Measurements from ENCODE around the gene MIER2.
"Not testable (repeated sequence)": the region's sequence is repeated elsewhere in the genome, so short reads cannot be mapped to it uniquely, and the experiment has no call there.

MIER2 gene

DNA sequence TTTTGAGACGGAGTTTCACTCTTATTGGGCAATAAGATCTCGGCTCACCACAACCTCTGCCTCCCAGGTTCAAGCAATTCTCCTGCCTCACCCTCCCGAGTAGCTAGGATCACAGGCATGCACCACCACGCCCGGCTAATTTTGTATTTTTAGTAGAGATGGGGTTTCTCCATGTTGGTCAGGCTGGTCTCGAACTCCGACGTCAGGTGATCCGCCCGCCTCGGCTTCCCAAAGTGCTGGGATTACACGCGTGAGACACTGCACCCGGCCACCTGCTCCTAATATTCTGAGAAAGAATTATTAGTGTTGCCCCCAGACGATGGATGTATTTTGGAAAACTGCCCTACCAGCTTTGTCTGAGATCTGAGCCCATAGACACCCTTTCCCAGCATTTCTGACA is 10.9 kb upstream of the MIER2 start:
- DNase-seq, result not testable (repeated sequence)

DNA sequence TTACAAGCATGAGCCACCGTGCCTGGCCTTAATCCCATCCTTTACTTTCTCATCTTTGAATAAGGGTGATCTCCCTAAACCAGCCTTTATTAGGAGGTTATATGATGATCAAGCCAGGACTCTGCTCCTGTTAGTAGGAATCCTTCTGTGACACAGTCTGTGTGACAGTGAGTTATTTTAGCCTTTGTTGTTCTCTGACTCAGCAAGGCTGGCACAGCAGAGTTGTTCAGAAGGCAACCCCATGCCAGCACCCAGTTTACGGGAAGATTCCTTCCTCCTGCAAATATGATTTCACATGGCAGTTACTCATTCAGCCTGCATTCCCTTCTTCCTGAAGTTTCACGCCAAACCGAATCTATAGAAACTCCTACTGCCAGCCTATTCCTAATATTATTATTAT is 10.5 kb upstream of the MIER2 start:
- DNase-seq, result no peak

DNA sequence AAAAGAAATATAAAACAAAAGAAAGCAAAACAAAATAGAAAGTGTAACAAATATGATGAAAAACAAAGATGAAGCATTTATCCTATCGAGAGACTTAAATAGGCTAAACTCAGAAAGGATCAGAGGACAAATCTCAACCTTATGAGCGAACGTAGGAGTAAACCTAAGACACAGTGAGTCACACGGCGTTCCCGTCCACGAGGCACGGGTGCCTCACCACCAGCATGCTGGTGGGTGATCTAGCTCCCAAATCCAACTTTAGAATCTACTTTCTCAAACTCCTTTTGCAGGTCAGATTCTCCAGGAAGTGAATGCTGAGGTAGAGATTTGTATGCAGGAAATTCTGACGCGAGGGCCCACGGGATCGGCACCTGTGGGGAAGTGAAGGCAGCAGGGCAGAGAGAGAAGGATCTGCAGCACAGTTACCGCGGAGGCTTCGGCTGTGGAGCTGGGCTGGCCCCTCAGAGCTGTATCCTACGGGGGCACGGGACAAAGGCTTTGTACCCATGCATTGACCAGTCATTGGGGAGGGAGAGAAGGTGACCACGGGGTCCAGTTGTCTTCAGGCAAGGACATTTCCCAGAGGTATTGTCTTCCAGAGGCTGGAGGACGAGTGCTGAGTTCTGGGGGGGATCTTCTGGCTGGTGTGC is 7.5 kb upstream of the MIER2 start:
- DNase-seq, result no peak

DNA sequence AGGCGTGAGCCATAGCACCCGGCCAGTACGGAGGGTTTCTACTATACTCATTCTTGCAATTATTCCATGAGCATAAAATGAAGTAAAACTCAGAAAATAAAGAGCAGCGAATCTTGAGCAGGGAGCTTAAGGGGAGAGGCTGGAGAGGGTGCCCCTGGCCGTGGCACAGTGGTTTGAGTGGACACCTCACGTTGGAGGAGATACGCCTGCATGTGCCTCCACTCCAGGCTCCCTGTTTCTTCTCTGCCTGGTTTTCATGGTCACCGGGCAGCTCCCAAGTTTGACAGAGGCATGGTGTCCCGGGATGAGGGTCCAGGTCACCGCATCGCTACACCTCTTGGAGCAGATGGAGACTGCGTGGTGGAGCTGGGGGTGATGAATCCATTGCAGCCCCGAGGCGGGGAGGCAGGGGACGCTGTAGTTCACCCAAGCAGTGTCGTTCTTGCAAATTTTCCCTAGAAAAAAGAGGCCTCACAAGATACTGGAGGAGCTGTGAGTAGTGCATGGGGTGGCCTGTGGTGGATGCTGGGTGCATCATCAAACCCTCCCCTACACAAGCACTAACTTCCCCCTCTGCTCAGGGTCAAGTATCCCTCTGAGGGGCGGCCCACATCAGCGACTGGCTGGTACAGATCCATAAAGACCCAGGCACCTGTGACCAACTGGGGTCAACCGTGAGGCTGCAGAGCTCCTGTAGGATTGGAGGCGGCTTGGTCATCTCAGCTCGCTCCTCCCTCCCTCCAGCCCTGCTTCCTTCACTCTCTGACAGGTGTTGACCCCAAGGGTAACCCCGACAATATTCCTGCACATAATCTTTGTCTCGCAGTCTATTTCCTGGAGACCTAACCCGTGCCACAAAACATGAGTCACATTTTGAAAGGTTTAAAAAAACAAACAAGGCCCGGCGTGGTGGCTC is 3.6 kb upstream of the MIER2 start:
- DNase-seq, result no peak

DNA sequence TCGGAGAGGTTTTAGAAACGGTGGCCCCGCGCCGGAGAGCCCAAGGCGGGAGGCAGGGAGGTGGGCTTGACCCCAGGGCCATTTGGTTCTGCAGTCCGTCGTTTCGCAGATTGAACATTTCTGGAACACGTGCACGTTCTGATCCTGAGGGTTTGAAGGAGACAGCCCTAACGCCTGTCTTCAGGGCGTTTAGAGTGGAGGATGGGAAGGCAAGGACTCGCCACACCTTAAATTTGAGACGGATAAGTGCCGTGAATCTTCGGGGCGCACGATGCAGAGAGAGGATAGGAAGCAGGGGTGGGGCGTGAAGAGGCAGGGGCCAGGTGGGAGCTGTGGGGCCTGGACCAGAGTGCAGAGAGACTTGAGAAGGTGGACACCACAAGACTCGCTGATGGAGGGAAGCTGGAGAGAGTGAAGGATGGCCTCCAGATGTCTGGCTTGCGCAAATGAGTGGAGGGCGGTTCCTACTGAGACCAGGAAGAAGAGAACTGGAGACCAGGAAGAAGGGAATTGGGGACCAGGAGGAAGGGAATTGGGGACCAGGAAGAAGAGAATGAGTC is 804 bp upstream of the MIER2 start:
- no peak for DNase-seq

DNA sequence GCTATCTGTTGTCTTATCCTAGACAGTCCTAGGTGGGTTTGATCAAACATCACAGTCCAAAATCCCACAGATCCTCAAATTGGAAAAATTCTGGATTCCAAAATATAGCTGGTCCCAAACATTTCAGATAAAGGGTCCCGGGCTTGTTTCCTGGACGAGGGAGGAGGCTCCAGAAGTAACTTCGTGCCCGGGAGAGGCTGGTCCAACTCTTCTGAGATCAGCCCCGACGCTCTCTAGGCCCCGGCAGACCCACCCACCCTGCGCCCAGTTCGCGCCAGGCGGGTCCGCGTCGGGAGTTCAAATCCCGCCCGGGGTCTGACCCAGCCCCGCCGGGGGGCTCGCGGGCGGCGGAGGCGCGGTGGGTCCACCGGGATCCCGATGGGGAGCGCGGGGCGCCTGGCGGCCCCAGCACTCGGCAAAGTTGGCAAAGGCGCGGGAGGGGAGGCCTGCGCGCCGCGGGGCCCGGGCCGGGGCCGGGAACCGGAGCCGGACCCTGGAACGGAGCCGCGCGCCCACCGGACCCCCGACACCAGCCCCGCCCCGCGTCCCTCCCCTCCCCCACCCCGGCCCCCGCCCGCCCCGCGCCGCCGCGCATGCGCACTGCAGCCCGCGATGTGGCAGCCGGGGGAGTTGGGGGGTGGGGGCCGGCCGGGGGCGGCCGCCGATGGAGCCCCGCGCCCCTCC is 513 bp downstream of the MIER2 start:
- DNase-seq, result no peak

DNA sequence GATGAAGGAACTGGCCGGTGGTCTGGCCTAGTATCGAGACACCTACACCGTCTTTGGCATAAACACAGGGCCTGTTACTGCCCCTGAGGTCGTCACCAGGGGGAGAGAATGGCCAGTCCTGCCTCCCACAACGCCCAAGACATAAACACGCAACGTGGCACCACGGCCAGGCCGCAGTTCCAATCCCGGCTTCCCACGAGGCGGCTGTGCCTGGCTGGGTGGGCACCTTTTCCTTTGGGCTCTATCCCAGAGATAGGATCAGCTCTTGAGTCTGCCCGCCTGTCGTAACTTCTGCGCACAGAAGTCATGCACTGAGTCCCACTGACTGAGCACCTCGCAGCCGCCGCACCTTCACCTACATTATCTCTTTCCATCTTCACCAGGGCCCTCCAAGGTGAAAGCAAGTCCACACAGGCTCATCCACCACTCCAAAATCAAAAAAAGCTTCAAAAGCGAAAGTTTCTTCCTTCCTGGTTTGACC is 1.1 kb downstream of the MIER2 start:
- DNase-seq, result no peak

DNA sequence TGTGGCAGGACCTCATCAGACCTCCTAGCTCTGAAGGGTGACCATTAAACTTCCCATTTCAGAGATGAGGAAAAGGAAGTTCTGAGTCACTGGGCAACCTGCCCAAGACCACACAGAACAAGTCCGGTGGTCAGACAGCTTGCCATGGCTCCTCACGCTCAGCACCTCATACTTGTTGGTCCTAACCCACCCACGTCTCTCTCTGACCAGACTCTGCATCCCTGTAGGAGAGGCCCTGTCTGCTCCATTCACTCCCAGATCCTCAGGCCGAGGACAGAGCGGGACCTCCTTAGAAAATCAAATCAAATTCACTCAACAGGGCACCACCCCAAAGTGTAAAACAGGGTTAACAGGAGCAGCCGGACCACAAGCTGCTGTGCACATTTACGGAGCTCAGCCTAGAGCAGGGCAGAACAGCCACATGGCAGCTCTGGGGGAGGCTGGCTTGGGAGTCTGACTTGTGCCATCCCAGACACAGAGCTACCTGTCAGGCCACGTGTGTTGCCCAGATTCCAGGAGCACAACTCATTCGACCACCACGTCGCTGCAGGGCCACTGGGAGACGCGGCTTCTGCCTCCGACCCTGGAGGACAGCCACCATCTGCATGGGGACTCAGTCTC is 1.7 kb downstream of the MIER2 start:
- DNase-seq, result no peak

DNA sequence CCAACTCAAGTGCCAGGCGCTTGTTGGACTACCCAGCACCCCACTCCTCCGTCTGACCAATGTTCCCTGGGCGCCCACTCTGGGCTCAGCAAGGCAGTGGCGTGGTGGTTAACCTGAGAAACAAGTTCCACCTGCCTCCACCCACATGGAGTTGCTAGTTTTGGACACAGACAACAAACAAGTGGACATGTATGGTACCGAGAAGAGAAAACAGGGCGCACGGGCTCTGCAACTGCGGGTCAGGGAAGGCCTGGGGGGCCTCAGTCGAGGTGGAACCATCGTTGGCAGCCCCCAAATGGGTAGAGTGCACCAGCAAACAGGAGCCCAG is 2.5 kb downstream of the MIER2 start:
- no peak for DNase-seq

DNA sequence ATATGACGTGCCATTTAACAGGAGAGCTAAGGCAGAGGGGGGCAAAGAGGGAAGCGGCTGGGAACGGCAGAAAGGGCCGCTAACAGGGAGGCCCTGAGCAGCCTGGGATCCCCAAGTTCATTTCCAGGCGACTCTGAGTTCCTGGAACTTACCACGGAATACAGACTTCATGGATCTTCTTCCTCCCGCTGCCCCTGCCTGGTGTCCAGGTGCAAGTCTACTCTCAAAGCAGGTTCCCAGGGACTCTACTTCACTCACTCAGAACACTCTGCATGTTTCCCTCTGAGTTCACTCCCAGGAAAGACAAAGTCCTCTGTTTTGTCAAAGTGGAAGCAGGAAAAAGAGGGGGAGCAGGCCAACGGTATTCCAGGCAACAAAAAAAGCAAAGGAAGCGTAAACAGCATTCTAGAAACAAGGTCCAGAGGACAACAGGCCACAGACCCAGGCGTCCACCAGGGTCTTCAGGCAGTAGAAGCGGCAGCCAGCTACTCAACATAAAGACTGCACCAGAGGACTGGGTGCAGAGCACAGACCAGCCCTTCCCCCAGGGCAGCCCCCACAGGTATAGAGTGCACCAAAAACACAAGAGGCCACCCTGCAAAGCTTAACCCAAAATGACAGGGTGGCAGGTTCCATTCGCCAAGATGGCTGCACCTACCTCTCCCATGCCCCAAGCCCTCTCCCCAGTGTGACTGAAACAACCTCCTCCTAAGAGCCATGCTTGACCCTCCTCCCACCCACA is 3.0 kb downstream of the MIER2 start:
- DNase-seq, result no peak

DNA sequence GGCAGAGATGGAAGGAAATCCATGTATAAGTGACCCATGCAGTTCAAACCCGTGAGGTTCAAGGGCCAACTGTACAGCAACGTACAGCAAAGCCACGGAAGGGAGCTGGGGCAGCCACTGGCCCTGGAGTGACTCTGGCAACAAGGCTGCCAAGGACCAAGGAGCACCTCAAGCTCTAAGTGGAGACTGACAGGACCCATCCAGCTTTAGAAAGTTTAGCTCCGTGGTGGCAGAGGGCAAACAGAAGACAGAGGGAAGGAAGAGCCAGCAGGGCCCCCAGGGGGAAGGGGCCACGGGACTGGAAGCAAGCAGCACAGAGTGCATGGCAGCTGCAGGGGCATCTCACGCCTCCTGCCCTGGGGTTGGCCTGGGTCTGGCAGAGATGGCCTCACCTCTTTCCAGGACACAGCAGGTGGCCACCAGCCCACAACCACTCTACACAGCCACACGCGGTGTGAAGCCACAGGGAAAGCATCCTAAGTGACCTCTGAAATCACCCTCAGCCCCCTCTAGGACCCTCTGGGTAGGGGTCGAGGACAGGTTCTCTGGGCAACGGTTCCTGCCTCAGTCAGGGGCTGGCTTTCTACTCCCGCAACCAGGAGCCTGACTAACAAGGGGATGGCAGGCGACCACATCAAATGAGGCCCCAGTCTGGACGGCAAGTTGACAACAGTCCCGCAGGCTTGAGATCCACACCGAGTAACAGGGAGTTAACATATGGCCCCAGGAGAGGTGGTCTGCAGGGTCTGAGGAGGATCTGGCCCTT is 3.8 kb downstream of the MIER2 start:
- DNase-seq, result no peak

DNA sequence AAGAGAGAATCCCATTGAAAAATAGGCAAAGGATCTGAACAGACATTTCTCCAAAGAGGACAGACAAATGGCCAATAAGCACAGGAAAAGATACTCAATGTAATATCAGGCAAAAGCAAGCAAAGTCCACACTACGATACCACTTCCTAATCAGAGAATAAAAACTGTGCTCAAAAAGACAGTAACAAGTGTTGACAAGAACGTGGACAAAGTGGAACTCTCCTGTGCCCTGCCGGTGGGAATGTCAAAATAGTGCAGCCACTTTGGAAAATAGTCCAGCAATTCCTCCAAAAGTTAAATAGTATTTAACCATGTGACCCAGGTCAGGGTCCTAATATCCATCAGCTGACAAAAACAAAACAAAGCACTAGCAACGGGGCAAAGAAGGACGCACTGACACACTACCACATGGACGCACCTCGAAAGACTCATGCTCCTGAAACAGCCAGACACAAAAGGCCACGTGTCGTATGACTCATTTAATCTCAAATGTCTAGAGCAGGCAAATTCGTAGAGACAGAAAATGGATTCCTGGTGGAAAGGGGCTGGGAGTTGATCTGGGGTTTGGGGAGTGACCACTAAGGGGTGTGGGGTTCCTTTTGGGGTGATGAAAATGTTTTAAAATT is 5.2 kb downstream of the MIER2 start:
- DNase-seq, result no peak

DNA sequence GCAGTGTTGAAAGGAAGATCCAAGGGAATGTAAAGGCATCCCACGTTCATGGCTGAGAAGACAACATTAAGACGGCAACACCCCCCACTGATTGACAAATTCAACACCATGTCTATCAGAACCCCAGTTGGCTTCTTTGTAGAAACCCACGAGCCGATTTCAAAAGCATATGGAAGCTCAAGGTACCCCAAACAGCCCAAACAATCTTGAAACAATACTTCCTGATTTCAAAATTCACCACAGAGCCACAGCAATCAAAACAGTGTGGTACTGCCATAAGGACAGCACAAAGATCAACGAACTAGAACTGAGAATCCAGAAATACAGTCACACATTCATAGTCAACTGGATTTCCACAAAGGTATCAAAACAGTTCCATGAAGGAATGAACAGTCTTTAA is 6.2 kb downstream of the MIER2 start:
- no peak for DNase-seq

DNA sequence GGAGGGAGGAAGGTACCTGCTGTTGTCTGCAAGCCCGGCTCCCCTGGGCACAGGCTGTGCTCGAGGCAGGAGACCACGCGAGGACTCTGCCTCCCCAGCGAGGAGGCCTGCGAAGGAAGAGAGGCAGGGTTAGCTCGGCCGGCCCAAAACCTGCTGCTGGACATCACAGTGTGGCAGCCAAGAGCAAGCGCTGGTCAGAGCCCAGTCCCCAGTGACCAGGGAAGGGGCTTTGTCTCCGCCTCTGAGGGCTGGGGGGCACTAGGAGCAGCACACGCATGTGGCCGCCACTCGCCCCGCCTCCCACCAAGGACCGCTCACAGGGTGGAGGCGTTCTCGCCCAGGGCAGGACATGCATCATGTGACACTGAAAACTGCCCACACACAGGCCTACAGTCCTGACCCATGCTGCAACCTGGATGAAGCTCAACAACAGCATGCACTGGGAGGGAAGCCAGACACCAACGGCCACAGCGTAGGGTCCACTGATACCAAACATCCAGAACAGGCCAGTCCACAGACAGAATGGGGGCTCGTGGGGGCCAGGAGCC is 8.5 kb downstream of the MIER2 start:
- DNase-seq, result no peak

DNA sequence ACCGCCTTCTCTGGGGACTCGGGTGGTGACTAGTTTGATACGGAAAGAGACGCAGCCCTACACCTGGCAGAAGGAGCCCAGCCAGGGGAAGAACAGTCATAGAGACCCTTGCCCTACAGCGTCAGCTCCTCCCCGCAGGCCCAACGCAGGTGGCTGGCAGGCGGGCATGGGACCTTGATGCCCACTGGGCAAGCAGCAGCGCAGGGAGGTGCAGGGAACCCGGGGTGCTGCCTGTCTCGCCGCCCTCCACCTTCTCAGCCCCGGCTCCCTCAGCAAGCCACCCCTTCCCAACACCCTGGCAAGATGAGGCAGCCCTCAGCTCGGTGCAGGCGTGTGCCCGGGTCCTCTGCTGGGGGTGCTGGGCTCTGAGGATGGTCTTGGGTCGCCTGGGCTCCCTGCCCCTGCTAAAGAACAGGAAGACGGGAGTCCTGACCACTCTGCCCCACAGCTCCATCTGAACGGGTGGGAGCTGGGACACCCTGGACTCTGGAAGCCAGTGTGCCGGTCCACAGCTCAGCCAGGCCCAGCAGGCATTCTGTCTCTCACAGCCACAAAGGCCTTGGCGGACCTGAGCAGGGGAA is 9.0 kb downstream of the MIER2 start:
- no peak for DNase-seq

DNA sequence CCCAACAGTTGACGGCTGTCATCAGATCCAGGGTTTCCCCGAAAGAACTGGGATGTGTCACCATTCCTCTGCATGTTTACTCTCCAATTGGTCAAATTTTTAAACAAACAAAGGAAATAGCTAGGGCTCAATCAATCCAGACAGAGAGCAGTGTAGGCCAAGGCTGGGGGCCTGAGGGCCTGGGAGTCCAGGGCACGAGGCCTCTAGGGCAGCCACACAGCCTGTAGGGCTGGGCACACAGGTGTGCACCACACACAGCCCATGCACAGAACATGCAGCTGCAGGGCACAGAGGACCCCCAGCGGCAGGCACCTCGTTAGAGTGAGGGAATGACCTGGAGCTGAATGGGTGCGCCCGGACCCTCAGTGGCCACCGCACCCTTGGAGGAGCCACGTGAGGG is 9.5 kb downstream of the MIER2 start:
- DNase-seq, result no peak

DNA sequence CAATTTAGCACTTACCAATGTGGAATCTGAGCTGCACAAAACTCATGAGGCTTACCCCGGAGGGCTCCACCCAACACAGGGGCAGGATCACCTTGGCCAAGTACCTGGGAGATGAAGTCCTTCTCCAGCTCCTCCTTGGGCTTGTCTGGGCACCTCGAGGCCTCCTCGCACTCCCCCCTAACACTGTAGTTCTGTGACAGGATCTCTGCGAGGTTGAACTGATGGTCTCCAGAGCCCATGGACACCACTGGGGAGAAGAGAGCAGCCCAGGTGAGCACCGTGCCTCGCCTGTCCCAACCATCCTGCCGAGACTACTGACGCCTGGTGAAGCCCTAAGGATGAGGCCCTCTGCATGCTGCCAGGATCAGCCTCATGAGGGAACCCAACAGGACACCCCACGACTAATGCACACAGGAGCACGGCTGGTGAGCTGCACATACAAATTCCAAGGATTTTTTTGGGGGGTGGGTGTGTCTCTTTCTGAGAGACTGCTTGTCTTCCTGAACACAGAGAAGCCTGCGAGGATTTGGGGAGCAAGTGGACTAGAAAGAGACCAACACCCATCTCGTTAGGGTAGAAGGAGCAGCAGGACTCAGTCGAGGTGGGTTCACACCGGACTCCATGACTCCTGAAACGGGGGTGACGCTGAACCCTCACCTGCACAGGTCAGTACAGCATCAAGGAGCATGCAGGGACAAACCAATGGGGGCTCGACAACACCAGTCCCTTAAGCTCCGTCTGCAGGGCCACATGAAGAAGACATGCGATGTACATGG is 10.1 kb downstream of the MIER2 start:
- no peak for DNase-seq

DNA sequence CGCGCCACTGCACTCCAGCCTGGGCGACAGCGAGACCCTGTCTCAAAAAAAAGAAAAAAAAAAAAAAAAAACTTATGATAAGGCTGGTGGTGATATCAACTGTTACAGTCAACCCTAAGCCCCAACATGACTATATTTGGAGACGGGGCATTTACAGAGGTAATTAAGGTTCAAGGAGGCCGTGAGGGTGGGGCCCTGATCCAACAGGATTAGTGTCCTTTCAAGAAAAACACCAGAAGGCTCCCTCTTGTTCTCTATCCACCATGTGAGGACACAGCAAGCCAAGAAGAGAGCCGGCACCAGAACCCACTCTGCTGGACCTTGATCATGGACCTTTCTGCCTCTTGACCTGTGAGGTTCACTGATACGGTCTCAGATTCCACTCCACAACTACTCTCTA is 14.1 kb downstream of the MIER2 start:
- no peak for DNase-seq

DNA sequence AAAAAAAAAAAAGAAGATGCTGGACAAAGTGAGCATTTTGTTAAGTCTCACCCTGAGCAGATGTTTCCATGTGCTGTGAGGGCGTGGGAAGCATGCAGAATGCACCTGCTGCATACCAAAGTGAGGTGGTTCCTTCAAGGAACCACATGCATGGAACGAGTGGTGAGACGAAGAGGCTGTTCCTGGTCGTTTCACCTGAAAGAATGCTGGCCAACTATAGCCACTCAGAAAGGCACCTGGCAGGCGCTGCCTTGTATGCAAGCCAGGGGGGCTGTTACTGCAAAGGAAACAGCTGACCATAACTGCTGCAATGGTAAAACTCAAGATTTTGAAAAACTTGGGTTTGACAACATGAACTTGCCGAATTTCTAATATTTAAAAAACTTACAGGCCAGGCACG is 14.7 kb downstream of the MIER2 start:
- no peak for DNase-seq

Measured in NCI-H1048 (cell line).